ENCODE measurements around the gene CPA5.
A peak's percentile ranks its signal among the peaks of the same experiment; 100 is the strongest.

CPA5 gene

DNA sequence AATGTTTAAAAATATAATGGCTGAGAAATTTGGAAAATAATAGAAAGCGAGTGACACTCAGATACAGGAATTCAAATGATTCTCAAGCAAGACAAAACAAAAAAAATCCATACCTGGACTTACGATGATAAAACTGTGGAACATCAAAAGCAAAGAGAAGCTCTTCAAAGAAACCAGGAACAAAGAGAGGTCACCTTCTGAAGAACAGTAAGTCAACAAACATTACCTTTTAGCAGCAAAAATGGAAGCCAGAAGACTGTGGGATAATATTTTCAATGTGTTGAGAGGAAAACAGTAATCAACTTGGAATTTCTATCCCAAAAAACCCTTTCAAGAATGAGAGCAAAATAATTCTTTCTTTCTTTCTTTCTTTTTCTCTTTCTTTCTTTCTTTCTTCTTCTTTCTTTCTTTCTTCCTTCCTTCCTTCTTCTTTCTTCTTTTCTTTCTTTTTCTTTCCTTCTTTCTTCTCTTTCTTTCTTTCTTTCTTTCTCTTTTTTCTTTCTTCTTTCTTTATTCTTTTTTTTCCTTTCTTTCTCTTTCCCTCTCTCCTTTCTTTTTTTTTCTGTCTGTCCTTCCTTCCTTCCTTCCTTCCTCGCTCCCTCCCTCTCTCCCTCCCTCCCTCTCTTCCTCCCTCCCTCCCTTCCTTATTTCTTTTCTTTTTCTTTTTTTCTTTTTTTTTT, 1.8 kb upstream of the CPA5 start:
- Mint-ChIP-seq H3K27ac (ENCODE audit: low read depth) (peak overlapping the region; percentile 47), H3K36me3 (ENCODE audit: insufficient read depth) (no peaks in the 10 kb centered on the region), H3K4me3 (no peak overlapping the region), H3K9me3 (no peaks in the 10 kb centered on the region), H3K4me1 (no peaks in the 10 kb centered on the region), H3K27me3 (peaks cover 42% of the 10 kb centered on the region)
- no peak for ATAC-seq (replicated peaks; ENCODE audit: extremely low read depth, poor library complexity, severe bottlenecking)
- DNase-seq (ENCODE audit: low spot score in 2 of 2), result no peak

DNA sequence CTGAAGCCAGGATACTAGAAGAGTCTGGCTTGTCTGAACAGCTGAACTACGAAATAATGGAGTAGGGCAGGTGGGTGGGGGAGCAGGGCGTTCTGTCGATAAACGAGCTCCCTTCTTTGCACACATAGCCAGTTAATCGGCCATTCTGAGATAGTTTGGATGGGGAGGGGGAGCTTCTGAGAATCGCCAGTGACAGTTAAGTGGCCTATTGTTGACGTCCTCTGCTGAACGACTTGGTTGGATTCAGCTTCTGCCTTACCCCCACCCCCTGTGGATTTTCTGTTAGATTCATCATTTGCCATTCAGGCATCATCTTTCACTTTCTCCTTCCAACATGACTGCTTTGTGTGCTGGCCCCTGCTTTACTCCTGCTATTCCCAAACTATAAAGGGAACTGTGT, 520 bp downstream of the CPA5 start:
- H3K36me3 Mint-ChIP-seq (ENCODE audit: insufficient read depth), result no peaks in the 10 kb centered on the region
- no peaks in the 10 kb centered on the region for H3K4me1 Mint-ChIP-seq
- H3K27me3 Mint-ChIP-seq, result peaks cover 58% of the 10 kb centered on the region
- DNase-seq (ENCODE audit: low spot score in 2 of 2), result no peak
- H3K27ac Mint-ChIP-seq (ENCODE audit: low read depth), result no peak overlapping the region
- no peak for ATAC-seq (replicated peaks; ENCODE audit: extremely low read depth, poor library complexity, severe bottlenecking)
- H3K9me3 Mint-ChIP-seq, result no peaks in the 10 kb centered on the region
- no peak overlapping the region for H3K4me3 Mint-ChIP-seq

DNA sequence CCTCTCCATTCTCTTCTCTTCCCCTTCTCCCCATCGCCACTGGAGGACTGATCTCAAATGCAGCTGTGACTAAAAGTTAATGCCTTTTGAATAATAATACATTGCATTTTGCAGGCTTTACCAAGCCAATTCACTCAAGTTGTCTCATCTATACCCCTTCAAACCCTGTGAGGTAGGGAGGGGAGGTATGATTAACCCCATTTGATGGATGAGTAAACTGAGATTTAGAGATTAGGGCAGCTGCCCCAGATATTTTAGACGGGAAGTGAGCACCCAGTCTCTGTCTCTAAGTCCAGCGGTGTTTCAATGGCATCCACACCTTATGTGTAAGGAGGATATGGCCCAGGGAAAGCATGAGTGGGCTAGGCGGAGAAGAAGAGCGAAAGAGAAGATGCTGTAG, 1.1 kb downstream of the CPA5 start:
- H3K4me3 Mint-ChIP-seq, result no peak overlapping the region
- DNase-seq (ENCODE audit: low spot score in 2 of 2) (no peak), ATAC-seq (replicated peaks; ENCODE audit: extremely low read depth, poor library complexity, severe bottlenecking) (no peak)
- no peaks in the 10 kb centered on the region for H3K4me1 Mint-ChIP-seq
- no peaks in the 10 kb centered on the region for H3K36me3 Mint-ChIP-seq (ENCODE audit: insufficient read depth)
- H3K9me3 Mint-ChIP-seq, result no peaks in the 10 kb centered on the region
- H3K27ac Mint-ChIP-seq (ENCODE audit: low read depth), result no peak overlapping the region
- H3K27me3 Mint-ChIP-seq, result peaks cover 63% of the 10 kb centered on the region

DNA sequence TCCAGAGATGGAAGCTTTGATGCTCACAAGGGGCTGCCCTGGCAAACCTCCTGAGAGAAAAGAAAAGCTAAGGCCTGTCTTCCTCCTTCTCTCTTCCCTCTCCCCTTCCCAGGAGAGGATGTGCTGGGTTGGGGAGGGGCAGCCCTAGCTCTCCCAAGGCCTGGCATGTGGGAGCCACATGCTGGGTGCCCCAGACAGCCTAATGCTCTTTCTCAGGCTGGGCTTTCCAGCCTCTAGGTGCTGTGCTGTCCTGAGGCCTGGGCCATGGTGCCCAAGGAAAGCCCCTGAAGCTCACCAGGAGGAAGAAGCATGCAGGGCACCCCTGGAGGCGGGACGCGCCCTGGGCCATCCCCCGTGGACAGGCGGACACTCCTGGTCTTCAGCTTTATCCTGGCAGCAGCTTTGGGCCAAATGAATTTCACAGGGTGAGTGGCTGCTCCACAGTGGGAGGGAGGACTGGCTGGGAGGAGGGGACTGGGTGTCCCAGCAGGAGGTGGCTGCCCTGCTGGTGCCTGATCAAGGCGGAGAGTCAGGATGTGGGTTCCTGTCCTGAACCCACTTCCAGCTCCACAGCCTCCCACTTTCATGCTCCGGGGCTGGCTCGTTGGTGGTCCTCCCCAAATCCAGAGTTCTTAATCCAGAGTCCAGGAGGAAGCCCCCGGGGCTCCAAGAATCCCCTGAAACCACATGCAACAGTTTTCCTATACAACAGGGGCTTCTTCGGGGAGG, 1.7 kb downstream of the CPA5 start:
- H3K27ac Mint-ChIP-seq (ENCODE audit: low read depth), result no peak overlapping the region
- H3K4me1 Mint-ChIP-seq, result no peaks in the 10 kb centered on the region
- H3K27me3 Mint-ChIP-seq, result peaks cover 70% of the 10 kb centered on the region
- H3K4me3 Mint-ChIP-seq, result no peak overlapping the region
- ATAC-seq (replicated peaks; ENCODE audit: extremely low read depth, poor library complexity, severe bottlenecking), result no peak
- H3K9me3 Mint-ChIP-seq, result no peaks in the 10 kb centered on the region
- DNase-seq (ENCODE audit: low spot score in 2 of 2), result no peak
- no peaks in the 10 kb centered on the region for H3K36me3 Mint-ChIP-seq (ENCODE audit: insufficient read depth)

DNA sequence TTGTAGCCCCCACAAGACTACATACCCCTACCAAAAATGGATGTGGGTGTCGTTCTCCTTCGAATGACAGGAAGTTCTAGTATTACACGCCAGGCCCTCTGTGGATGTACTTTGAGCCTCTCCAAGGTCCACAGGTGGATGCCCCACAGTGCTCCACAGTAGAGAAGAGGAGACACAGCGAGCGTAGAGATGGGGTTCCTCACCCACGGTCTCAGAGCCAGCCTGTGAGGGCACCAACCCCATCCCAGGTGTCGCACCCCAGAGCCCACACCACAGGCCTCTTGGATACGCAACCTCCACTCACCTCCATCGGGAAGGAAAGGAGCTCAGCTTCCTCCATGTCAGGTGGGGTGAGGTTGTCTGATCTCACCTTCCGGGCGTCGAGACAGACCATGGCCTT, 2.3 kb downstream of the CPA5 start:
- Mint-ChIP-seq H3K4me3 (no peak overlapping the region), H3K4me1 (no peaks in the 10 kb centered on the region), H3K27me3 (peaks cover 76% of the 10 kb centered on the region), H3K36me3 (ENCODE audit: insufficient read depth) (no peaks in the 10 kb centered on the region), H3K9me3 (no peaks in the 10 kb centered on the region), H3K27ac (ENCODE audit: low read depth) (no peak overlapping the region)
- no peak for DNase-seq (ENCODE audit: low spot score in 2 of 2)
- ATAC-seq (replicated peaks; ENCODE audit: extremely low read depth, poor library complexity, severe bottlenecking), result no peak

DNA sequence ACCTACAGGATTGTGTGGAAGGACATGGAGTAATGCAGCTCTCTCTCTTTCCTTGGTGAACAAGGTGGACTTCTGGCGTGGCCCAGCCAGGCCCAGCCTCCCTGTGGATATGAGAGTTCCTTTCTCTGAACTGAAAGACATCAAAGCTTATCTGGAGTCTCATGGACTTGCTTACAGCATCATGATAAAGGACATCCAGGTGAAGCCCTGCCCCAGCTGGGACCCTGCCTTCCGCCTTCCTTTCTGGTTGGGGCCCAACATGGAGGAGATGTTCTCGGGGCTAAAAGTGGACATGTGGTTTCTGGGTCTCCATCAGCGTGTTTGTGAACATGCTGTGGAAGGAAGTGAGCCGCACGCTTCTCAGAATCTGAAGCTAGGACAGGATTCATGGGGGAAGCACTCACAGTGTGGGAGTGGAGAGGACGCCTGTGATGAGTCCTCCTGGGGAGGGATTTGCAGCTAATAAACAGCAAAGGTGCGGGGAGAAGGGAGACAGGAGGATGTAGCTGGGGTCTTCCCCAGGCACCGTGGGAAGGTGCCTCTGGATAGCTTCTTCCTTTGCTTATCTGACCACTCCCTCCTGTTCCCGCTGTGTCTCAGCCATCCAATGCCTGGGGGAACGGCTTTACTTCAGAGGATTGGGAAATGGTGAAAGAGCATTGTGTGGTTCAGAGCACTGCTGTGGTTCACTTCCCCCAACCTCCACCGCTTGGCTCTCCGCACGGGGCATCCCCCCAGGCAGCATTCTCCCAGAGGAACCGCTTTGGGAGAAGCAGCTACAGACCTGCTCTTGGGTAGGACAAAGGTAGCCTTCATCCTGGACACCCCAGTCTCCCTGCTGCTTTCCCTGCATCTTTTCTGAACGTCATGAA, 5.5 kb downstream of the CPA5 start:
- H3K36me3 Mint-ChIP-seq (ENCODE audit: insufficient read depth), result no peaks in the 10 kb centered on the region
- H3K9me3 Mint-ChIP-seq, result no peaks in the 10 kb centered on the region
- peaks cover 63% of the 10 kb centered on the region for H3K27me3 Mint-ChIP-seq
- DNase-seq (ENCODE audit: low spot score in 2 of 2) (no peak), ATAC-seq (replicated peaks; ENCODE audit: extremely low read depth, poor library complexity, severe bottlenecking) (no peak)
- no peak overlapping the region for H3K4me3 Mint-ChIP-seq
- no peak overlapping the region for H3K27ac Mint-ChIP-seq (ENCODE audit: low read depth)
- H3K4me1 Mint-ChIP-seq, result no peaks in the 10 kb centered on the region

DNA sequence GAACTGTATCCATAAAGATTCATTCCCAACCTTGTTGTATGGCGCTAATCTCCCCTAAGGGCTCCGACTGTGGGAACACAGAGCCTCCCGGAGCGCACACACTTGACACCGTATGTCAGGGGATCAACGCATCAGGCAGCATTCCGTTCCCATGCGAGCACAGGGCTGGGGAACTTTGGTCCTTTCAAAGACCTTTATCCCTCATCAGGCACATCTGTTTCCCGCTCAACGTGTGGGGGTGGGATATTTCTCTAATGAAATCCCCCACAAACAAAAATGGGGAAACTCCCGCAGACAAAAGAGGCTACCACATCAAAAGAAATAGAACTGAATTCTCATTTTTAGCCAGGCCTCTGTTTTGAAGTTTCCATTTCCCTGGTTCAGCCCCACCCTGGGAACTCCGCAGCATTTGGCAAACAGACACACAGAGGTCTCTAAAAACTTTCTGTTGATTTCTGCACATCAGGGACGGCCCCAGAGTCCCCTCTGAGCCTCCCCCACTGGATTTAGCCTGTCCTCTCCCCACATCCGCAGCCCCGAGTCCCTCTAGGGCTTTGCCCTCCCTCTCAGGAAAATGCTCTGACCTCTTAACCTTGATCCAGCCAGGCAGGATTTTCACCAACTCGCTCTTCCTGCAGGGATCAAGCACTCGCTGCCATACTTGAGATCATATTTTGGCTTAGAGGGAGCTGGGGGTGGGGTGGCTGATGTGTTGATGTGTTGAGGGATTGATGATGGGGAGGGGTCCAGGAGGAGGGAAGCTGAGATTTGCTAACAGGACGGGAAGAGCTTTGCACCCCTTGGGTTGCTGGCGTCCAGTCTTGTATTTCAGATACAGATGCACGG, 6.6 kb downstream of the CPA5 start:
- DNase-seq (ENCODE audit: low spot score in 2 of 2) (no peak), ATAC-seq (replicated peaks; ENCODE audit: extremely low read depth, poor library complexity, severe bottlenecking) (no peak)
- Mint-ChIP-seq H3K36me3 (ENCODE audit: insufficient read depth) (no peaks in the 10 kb centered on the region), H3K4me1 (no peaks in the 10 kb centered on the region), H3K27me3 (peaks cover 58% of the 10 kb centered on the region), H3K4me3 (no peak overlapping the region), H3K27ac (ENCODE audit: low read depth) (no peak overlapping the region), H3K9me3 (no peaks in the 10 kb centered on the region)

DNA sequence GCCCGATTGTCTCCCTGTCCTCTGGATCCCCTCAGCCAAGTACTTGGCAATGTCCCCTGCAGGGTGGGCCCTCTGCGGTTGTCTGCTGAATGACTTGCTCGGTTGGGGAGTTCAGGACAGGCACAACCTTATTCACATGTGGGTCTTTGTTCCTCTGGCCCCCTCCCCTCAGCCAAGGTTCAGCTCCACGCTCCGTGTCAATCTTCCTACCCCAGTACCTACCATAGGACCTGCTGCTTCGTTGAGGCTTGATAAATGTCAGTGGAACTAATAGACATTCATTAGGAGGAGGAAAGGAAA, 7.1 kb downstream of the CPA5 start:
- Mint-ChIP-seq H3K36me3 (ENCODE audit: insufficient read depth) (no peaks in the 10 kb centered on the region), H3K4me3 (no peak overlapping the region), H3K27ac (ENCODE audit: low read depth) (no peak overlapping the region), H3K9me3 (no peaks in the 10 kb centered on the region), H3K4me1 (no peaks in the 10 kb centered on the region), H3K27me3 (peaks cover 56% of the 10 kb centered on the region)
- DNase-seq (ENCODE audit: low spot score in 2 of 2) (no peak), ATAC-seq (replicated peaks; ENCODE audit: extremely low read depth, poor library complexity, severe bottlenecking) (no peak)

DNA sequence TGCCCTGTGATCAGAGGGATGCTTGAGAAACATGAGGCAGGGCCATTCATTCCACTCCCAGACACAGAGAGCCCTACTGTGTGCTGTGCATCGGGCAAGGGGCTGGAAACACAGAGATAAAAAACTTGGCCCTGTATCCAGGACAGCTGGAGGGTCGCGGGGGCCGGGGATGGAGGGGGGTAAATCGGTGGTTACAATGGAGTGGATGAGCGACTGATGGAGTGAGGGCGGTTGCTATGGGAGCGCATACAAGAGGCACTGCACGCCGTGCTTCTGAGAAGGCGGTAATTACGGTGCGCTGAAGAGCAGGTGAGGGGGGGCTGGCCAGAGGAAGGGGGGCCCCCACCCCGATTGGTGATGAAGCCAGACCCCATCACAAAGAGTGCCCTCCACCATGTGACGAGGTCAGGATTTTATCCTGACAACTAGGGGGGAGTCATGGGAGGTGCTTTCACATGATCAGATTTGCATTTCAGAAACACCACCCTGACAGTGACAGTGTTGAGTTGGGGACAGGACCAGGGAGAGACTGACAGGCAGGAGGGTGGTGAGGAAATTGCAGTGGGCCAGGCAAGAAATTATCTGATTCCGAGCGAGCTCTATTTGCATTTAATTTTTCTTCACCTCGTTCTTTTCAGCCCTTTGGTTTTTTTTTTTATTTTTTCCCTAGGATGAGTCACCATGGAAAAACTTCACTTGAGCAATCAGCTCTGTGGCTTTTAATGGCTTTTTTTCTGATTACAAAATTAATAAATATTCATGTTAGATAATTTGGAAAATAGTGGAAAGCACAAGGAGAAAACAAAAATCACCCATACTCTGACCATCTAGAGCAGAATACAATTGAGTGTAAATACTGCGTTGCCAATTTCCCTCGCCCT, 7.8 kb downstream of the CPA5 start:
- no peaks in the 10 kb centered on the region for H3K9me3 Mint-ChIP-seq
- H3K4me1 Mint-ChIP-seq, result no peaks in the 10 kb centered on the region
- ATAC-seq (replicated peaks; ENCODE audit: extremely low read depth, poor library complexity, severe bottlenecking), result no peak
- no peak for DNase-seq (ENCODE audit: low spot score in 2 of 2)
- no peak overlapping the region for H3K27ac Mint-ChIP-seq (ENCODE audit: low read depth)
- H3K27me3 Mint-ChIP-seq, result peaks cover 49% of the 10 kb centered on the region
- H3K36me3 Mint-ChIP-seq (ENCODE audit: insufficient read depth), result no peaks in the 10 kb centered on the region
- H3K4me3 Mint-ChIP-seq, result no peak overlapping the region

DNA sequence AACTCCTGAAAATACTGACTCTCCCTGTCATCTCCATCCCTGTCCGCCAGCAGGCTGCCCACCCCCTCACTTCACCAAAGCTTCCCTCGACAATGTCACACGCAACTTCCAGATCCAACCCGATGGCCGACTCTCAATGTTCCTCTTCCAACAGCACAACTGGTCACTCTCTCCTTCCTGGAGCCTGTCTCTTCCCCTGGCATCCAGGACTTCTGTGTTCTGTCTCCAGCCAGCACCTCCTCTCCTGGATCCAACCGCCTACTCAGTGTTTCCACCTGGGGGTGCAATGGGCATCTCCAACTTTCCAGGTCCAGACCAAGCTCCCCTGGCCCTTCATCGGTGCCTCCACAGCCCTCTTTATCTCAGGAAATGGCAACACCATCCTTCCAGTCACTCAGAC, 8.6 kb downstream of the CPA5 start:
- Mint-ChIP-seq H3K27me3 (peaks cover 41% of the 10 kb centered on the region), H3K36me3 (ENCODE audit: insufficient read depth) (no peaks in the 10 kb centered on the region), H3K9me3 (no peaks in the 10 kb centered on the region), H3K4me1 (no peaks in the 10 kb centered on the region), H3K27ac (ENCODE audit: low read depth) (no peak overlapping the region), H3K4me3 (no peak overlapping the region)
- ATAC-seq (replicated peaks; ENCODE audit: extremely low read depth, poor library complexity, severe bottlenecking), result no peak
- DNase-seq (ENCODE audit: low spot score in 2 of 2), result no peak

DNA sequence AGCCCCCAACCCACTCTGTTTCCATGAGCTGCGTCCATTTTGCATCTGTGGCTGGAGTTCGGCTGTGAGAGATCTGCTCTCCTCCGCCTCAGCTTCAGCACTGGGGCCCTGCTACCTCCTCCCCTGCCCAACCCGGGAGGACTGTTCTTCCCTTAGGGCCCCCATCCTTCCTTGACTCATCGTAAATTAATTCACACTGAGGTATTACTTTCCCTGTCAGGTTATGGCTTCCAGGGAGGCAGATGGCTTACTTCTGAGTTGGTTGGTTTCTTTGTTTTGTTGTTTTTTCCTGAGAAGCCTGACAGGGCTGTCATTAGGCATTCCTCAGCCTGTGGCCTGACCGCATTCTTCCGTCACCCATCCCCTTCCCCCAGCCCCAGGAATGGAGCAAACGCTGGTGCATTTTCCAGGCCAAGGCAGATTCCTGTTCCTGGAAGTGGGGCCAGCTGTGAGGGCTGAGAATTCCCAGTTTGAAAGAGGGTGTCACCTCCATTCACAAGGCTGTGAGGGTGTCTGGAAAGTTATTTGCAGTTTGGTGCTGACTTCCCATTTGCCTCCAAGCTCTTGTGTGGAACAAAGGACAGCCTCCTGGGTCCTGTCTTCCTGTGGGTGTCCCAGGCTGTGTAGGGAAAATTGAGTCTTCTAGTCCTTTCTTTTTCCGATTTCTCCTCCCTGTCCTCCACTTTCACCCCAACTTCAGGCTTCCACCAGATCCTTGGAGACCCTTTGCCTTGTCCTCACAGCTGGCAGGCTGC, 11.7 kb downstream of the CPA5 start:
- Mint-ChIP-seq H3K27me3 (peaks cover 18% of the 10 kb centered on the region), H3K4me1 (no peaks in the 10 kb centered on the region), H3K27ac (ENCODE audit: low read depth) (no peak overlapping the region), H3K9me3 (peaks cover 15% of the 10 kb centered on the region), H3K36me3 (ENCODE audit: insufficient read depth) (no peaks in the 10 kb centered on the region), H3K4me3 (no peak overlapping the region)
- ATAC-seq (replicated peaks; ENCODE audit: extremely low read depth, poor library complexity, severe bottlenecking) (no peak), DNase-seq (ENCODE audit: low spot score in 2 of 2) (no peak)
